Brain microvascular endothelial cell (primary cell): Measurements from ENCODE around the gene COL26A1.

Source experiments
- DNase-seq: peaks from one replicate; pipeline ENCODE4 v3.0.0-alpha.2; 2020
- H3K27ac ChIP-seq: fragments of 250-450 bp; sonication (Bioruptor Pico); 2 replicates; pipeline ENCODE4 v1.5.1; 2020; ENCODE audit warnings: mild to moderate bottlenecking, moderate library complexity
- H3K27me3 ChIP-seq: fragments of 250-450 bp; sonication (Bioruptor Pico); replicated peaks from 2 replicates; pipeline ENCODE4 v1.5.1; 2020; ENCODE audit warnings: mild to moderate bottlenecking
- H3K36me3 ChIP-seq: fragments of 250-450 bp; sonication (Bioruptor Pico); replicated peaks from 2 replicates; pipeline ENCODE4 v1.5.1; 2020; ENCODE audit warnings: mild to moderate bottlenecking
- H3K4me3 ChIP-seq: 2 replicates; pipeline ENCODE4 v1.5.1; 2011; ENCODE audit warnings: low read depth, mild to moderate bottlenecking, control low read depth, low read length, moderate library complexity
- in situ Hi-C: cut with HindIII; loops from 2 replicates; pipeline ENCODE4 v1.10.0; 2017; ENCODE audit warnings: low sequenced_read_pairs, low pct_ligation_motif_present
- TF ChIP-seq, protein P1 (sequence below): IDR thresholded peaks from 2 replicates; pipeline ENCODE4 v1.5.1; 2011; ENCODE audit warnings: low read depth, mild to moderate bottlenecking, moderate library complexity, low read length, control low read depth, inconsistent platforms; ENCODE audit errors: missing control alignments

Gene COL26A1

DNA sequence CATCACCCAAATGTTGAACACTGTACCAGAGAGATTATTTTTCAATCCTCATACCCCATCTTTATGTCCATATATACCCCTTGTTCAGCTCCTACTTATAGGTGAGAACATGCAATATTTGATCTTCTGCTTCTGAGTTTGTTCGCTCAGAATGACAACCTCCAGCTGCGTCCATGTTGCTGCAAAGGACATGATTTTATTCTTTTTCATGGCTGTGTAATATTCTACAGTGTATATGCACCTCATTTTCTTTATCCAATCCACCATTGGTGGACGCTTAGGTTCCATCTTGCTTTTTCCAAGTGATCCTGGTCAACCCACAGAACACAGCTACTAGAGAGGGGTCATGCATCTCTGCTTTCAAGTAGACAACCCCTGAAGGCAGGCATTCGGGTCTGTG lies 166.9 kb downstream of the COL26A1 start:
- Histone ChIP-seq H3K36me3 (no peaks in the 10 kb centered on the region), H3K4me3 (no peak overlapping the region), H3K27me3 (no peaks in the 10 kb centered on the region), H3K27ac (no peak overlapping the region)
- TF ChIP-seq, protein P1, sequence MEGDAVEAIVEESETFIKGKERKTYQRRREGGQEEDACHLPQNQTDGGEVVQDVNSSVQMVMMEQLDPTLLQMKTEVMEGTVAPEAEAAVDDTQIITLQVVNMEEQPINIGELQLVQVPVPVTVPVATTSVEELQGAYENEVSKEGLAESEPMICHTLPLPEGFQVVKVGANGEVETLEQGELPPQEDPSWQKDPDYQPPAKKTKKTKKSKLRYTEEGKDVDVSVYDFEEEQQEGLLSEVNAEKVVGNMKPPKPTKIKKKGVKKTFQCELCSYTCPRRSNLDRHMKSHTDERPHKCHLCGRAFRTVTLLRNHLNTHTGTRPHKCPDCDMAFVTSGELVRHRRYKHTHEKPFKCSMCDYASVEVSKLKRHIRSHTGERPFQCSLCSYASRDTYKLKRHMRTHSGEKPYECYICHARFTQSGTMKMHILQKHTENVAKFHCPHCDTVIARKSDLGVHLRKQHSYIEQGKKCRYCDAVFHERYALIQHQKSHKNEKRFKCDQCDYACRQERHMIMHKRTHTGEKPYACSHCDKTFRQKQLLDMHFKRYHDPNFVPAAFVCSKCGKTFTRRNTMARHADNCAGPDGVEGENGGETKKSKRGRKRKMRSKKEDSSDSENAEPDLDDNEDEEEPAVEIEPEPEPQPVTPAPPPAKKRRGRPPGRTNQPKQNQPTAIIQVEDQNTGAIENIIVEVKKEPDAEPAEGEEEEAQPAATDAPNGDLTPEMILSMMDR, result no peak
- in situ Hi-C loops, result no loop called here
- DNase-seq, result no peak

DNA sequence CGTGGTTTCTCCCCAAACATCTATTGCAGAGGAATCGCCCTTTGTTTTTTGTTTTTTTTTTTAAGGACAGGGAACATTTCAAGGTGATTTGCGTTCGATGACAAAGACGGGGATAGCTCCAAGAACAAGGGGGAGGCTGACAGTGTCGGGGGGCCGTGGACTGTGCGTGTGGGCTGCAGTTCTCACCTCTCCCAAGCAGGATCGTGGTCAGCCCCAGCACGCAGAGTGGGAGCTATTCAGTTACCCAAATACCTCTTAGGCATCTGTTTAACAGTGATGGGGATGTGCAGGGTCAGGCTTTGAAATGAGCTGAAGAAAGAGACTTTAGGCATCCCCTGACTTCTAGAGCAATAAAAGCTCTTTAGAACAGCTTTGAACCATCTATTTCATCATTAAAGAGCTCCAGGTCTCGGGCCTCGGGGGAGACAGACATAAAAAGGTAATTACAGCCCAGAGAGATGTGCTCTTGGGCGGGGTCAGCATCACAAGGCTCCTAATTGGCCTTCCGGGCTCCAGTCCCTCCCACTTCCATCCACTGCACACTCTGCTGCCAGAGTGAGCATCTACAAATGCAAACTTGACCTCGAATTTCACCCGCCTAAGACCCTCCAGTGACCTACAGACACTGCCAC lies 169.2 kb downstream of the COL26A1 start:
- Histone ChIP-seq H3K27ac (no peak overlapping the region), H3K4me3 (no peak overlapping the region), H3K36me3 (no peaks in the 10 kb centered on the region), H3K27me3 (no peaks in the 10 kb centered on the region)
- TF ChIP-seq, protein P1, result no peak
- in situ Hi-C loops, result no loop called here
- DNase-seq, result no peak

DNA sequence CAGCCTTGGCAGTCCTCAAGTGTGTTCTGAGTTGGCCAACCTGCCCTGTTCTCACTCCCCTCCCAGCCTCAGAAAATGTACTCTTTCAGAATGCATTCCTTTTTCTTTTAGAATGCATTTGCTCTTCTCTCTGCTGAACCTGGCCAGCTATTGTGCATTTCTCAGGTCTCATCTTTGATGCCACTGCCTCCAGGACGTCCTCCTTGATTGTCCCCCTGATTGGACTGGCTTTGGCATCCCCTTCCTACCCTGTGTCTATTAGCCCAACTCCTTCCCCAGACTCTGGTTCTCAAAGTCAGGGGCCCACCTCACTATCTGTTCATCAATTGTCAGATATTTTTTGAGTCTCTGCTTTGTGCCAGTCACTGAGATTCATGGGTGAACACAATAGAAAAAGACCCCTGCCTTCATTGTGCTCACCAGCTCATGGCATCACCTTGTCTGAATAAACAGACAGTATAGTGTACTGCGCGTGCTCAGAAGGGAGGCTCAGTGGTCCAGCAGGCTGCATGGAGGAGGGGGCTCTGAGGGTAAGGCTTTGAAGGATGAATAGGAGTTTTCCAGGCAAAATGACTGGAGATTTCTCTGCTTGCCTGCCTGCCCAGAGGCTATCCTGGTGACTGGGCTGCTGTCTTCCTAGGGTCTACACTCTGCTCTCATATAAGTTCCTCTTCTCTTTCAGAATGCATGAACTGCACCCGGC lies 169.9 kb downstream of the COL26A1 start:
- Histone ChIP-seq H3K36me3 (no peaks in the 10 kb centered on the region), H3K4me3 (no peak overlapping the region), H3K27ac (no peak overlapping the region), H3K27me3 (no peaks in the 10 kb centered on the region)
- TF ChIP-seq, protein P1, result no peak
- in situ Hi-C loops, result no loop called here
- no peak for DNase-seq

DNA sequence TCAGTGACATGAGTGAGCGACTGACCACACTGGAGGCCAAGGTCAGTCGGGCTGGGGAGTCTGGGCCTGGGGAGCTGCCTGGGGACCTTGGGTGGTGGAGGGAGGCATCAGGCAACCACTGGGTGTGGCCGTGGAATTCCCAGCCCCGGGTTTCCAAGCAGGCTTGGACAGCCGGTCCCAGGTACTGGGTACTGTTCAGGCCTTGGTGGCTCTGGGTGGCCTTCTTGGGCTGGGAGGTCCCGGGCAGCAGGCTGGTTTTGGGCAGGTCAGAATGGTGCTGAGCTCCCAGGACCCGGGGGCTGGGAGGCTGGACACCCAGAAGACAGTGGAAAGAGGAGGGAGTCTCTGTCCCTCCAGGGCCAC lies 170.4 kb downstream of the COL26A1 start:
- H3K4me3 ChIP-seq, result no peak overlapping the region
- no peaks in the 10 kb centered on the region for H3K36me3 ChIP-seq
- in situ Hi-C loops, result no loop called here
- TF ChIP-seq, protein P1, result no peak
- H3K27me3 ChIP-seq, result no peaks in the 10 kb centered on the region
- DNase-seq, result no peak
- no peak overlapping the region for H3K27ac ChIP-seq

DNA sequence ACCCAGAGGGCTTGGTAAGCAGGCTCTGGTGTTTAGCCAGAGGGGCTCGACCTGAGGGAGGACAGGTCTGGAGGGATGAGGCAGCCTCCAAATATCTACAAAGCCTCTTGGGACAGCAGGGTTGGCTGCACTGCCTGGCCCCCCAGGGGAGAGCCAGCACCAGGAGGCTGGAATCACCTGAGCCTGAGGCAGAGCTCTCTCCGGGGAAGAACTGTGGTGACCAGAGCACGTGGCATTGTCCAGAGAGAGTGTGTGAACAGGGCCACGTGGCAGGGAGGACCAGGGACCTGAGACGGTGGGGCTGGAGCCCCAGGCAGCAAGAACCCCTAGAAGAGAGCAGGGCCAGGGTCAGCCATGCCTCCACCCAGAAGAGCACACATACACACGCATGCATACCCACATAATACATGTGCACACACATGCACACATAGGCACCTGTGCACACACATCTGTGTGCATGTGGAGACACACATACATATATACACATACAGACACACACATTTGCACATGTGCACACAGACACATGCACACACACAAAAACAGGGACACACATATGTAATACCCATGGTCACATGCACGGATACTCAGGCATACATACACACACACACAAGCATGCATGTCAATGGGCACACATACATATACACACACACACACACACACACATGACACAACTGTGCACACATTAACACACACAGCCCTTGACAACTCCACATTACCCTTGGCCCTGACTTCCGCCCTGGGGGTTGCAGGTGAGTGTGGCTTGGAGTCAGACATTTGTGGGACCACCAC lies 171.5 kb downstream of the COL26A1 start:
- H3K27ac ChIP-seq, result no peak overlapping the region
- TF ChIP-seq, protein P1, result no peak
- no peak overlapping the region for H3K4me3 ChIP-seq
- no peaks in the 10 kb centered on the region for H3K36me3 ChIP-seq
- H3K27me3 ChIP-seq, result no peaks in the 10 kb centered on the region
- in situ Hi-C loops, result no loop called here
- no peak for DNase-seq
